GM20000 (cell line): ENCODE results near the gene CSDE1.

Source experiments
- DNase-seq: peaks from one replicate; pipeline ENCODE4 v3.0.0; 2012; ENCODE audit warnings: low spot score
- TF ChIP-seq, protein P1 (sequence below): IDR thresholded peaks from 2 replicates; pipeline ENCODE4 v1.5.1; 2012; ENCODE audit warnings: mild to moderate bottlenecking, control low read depth; ENCODE audit errors: extremely low read depth, missing control alignments

CSDE1 gene

DNA sequence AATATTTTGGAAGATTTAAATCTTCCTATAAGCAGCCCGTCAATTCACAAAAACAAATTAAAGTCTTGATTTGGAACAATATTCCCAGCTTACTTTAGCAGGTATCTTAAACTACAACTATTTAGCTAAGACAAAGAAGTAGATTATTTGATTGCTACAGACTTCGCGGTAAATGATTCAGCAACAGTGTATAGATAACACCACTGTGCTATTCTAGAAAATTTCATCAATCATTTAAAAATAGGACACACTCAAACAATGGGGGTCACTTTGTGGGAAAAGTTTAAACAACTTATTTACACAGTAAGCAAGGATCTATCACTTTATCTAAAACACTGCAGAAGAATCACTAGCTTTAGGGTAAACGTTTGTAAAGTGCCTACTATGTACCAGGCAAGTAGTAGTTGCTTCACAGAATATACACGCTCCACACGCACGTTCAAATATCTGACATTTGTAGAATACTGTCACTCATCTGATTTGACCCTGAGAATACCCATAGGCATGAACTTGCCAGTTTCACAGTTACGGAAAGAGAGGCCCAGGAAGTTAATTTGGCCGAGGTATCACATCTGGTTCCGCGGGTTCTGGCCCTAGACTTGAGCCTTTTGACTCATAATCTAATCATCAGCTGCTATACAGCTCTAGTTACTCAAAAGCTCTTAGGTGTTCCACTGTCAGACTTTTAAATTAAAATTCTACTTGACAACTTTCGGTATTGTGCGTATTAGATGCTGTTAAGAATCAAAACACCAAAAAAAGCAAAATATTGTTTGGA, 88.8 kb downstream of the CSDE1 start:
- TF ChIP-seq, protein P1, sequence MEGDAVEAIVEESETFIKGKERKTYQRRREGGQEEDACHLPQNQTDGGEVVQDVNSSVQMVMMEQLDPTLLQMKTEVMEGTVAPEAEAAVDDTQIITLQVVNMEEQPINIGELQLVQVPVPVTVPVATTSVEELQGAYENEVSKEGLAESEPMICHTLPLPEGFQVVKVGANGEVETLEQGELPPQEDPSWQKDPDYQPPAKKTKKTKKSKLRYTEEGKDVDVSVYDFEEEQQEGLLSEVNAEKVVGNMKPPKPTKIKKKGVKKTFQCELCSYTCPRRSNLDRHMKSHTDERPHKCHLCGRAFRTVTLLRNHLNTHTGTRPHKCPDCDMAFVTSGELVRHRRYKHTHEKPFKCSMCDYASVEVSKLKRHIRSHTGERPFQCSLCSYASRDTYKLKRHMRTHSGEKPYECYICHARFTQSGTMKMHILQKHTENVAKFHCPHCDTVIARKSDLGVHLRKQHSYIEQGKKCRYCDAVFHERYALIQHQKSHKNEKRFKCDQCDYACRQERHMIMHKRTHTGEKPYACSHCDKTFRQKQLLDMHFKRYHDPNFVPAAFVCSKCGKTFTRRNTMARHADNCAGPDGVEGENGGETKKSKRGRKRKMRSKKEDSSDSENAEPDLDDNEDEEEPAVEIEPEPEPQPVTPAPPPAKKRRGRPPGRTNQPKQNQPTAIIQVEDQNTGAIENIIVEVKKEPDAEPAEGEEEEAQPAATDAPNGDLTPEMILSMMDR = no peak
- no peak for DNase-seq

DNA sequence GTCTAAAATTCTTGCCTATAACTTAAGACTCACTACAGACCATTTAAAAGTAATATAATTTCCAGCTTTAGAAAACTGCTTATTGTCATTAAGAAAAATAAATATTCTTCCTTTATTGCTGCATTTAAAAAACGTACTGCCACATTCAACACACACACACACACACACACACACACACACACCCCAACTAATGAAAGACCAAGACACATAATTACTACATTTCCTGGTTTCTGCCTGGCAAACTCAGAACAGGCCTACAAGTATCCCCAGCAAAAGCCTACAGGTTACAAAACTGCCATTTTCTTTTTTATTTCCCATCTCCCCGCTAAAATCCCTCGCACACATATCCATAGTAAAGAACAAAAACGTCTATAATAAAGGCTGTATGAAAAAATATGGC, 89.4 kb downstream of the CSDE1 start:
- TF ChIP-seq, protein P1 = no peak
- DNase-seq = no peak

DNA sequence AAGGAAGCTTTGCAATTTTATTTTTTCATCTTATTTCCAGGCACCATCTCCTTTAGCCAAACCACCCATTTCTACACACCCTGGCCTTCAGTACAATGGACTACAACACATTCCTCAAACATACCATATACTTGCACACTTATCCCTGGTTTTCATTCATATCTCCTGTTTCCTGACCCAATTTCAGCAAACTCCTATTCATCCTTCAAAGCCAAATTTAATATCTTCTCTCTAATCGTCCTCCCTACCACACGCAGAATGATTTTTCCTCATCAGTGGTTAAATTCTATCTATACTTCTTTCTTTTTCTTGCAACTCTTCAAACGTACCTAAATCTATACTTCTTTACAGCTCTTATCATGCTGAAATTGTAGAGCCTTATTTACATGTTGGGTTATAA, 90.8 kb downstream of the CSDE1 start:
- TF ChIP-seq, protein P1 = no peak
- DNase-seq = no peak
